ENCODE measurements around the gene AIFM2.
A peak's percentile ranks its signal among the peaks of the same experiment; 100 is the strongest.
"Not testable (repeated sequence)": the region's sequence is repeated elsewhere in the genome, so short reads cannot be mapped to it uniquely, and the experiment has no call there.

Gene AIFM2

GRCh38 chr10:70145666-70146488, 13.3 kb upstream of the AIFM2 start:
- peak in 1 of 2 donors; percentile 71 for DNase-seq

GRCh38 chr10:70145166-70145665, 12.6 kb upstream of the AIFM2 start:
- no peak for DNase-seq

GRCh38 chr10:70144372-70145110, 11.9 kb upstream of the AIFM2 start:
- no peak for DNase-seq

GRCh38 chr10:70142555-70142954, 9.9 kb upstream of the AIFM2 start:
- DNase-seq, result no peak

GRCh38 chr10:70140297-70140696, 7.7 kb upstream of the AIFM2 start:
- DNase-seq, result no peak

- DNase-seq, result no peak
Measured at GRCh38 chr10:70139997-70140250, 7.3 kb upstream of the AIFM2 start.

- no peak for DNase-seq
Measured at GRCh38 chr10:70139151-70139996, 6.7 kb upstream of the AIFM2 start.

GRCh38 chr10:70137927-70138883, 5.6 kb upstream of the AIFM2 start:
- DNase-seq, result no peak

- DNase-seq, result no peak
Measured at GRCh38 chr10:70137135-70137534, 4.5 kb upstream of the AIFM2 start.

- no peak for DNase-seq
Measured at GRCh38 chr10:70135684-70136083, 3.1 kb upstream of the AIFM2 start.

GRCh38 chr10:70135046-70135445, 2.4 kb upstream of the AIFM2 start:
- DNase-seq, result no peak

- DNase-seq, result no peak
Measured at GRCh38 chr10:70131560-70131937, 1.1 kb downstream of the AIFM2 start.

- no peak for DNase-seq
Measured at GRCh38 chr10:70130878-70131559, 1.6 kb downstream of the AIFM2 start.

- DNase-seq, result no peak
Measured at GRCh38 chr10:70126700-70127395, 5.8 kb downstream of the AIFM2 start.

- DNase-seq, result peak in 1 of 2 donors; percentile 63
Measured at GRCh38 chr10:70125918-70126552, 6.6 kb downstream of the AIFM2 start.

- DNase-seq, result no peak
Measured at GRCh38 chr10:70124918-70125317, 7.7 kb downstream of the AIFM2 start.

- DNase-seq, result no peak
Measured at GRCh38 chr10:70124415-70124814, 8.2 kb downstream of the AIFM2 start.

- no peak for DNase-seq
Measured at GRCh38 chr10:70123817-70124216, 8.8 kb downstream of the AIFM2 start.

- not testable (repeated sequence) for DNase-seq
Measured at GRCh38 chr10:70123166-70123565, 9.5 kb downstream of the AIFM2 start.

- no peak for DNase-seq
Measured at GRCh38 chr10:70122742-70123141, 9.9 kb downstream of the AIFM2 start.
